Omental fat pad (tissue), 4 donors: ENCODE measurements around the gene TMTC3. TPM values are rescaled to one million over a fixed set of nuclear protein-coding genes. Genes with fewer than 3 reads are reported as not detected.

Source experiments
- ATAC-seq: fragments of 150-250 bp; one replicate; pipeline ENCODE4 v1.9.1; 2016; ENCODE audit warnings: mild to moderate bottlenecking, moderate library complexity; ENCODE audit not compliant: low FRiP score
- DNase-seq: peaks from one replicate; pipeline ENCODE4 v3.0.0-alpha.2; 2019; ENCODE audit warnings: low spot score
- total RNA-seq, 4 donors: library from RNA; depleted of rRNA; stranded (reverse); fragments of >200 nt; gene quantifications; one replicate each; pipeline ENCODE4 v1.1.0, GENCODE V29; 2016
- TF ChIP-seq, protein P1 (sequence below), 3 donors: fragments of 450-650 bp; IDR thresholded peaks; one replicate each; pipeline ENCODE4 v1.5.1; 2016 to 2017; ENCODE audit warnings: antibody characterized with exemption in 3 of 3, mild to moderate bottlenecking in 3 of 3, moderate library complexity in 2 of 3

TMTC3 gene
- total RNA-seq, 4 donors from 2014 or later: 10.2 to 22.0 (median 19.1) TPM

DNA sequence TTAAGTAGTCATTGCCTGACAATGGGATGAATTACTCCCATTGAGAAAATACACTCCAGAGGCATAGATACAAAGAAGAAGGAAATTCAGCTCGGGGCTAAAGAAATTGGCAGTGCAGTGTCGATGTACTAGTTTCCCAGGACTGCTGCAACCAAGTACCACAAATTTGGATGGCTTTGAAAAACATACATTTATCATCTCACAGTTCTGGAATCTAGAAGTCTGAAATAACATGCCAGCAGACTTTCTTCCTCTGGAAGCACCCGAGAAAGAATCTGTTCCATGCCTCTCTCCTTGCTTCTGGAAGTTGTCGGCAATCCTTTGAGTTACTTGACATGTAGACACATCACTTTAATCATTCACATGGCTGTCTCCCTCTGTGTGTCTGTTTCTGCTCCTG, 101.9 kb downstream of the TMTC3 start:
- DNase-seq (no peak), ATAC-seq (no peak)
- TF ChIP-seq, protein P1, sequence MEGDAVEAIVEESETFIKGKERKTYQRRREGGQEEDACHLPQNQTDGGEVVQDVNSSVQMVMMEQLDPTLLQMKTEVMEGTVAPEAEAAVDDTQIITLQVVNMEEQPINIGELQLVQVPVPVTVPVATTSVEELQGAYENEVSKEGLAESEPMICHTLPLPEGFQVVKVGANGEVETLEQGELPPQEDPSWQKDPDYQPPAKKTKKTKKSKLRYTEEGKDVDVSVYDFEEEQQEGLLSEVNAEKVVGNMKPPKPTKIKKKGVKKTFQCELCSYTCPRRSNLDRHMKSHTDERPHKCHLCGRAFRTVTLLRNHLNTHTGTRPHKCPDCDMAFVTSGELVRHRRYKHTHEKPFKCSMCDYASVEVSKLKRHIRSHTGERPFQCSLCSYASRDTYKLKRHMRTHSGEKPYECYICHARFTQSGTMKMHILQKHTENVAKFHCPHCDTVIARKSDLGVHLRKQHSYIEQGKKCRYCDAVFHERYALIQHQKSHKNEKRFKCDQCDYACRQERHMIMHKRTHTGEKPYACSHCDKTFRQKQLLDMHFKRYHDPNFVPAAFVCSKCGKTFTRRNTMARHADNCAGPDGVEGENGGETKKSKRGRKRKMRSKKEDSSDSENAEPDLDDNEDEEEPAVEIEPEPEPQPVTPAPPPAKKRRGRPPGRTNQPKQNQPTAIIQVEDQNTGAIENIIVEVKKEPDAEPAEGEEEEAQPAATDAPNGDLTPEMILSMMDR (IDR thresholded peaks at IDR 0.05): no peak

DNA sequence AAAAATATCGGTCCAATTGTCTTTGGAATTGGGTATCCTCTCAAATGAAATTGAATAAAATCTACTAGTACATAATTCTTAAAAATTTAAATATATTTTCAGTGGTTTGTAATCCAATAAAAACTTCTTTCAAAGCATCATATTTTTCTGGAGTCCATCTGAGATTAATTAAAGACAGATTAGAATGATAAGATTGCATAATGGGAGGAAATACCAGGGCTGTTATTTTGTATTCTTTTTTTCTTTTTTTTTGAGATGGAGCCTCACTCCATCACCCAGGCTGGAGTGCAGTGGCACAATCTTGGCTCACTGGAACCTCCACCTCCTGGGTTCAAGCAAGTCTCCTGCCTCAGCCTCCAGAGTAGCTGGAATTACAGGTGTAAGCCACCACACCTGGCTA, 103.8 kb downstream of the TMTC3 start:
- DNase-seq (no peak), ATAC-seq (no peak)
- TF ChIP-seq, protein P1 (IDR thresholded peaks at IDR 0.05): no peak

DNA sequence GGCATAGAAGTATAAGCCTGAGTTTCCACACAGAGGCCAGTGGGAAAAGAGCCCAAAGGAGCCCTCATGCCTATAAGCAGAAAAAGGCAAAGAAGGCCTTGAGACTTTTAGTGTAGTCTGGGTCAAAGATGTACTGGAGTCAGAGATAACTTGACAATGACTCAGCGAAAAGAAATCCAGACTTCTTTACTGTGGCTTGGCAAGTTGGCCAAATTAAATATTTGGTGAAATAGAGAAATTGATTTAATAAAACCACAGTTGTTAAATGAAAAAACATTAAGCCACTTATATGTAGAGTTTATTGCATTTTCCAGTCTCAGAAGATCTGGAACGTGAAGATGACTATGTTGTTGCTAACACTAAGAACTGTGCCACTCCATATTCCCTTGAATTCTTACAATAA, 105.1 kb downstream of the TMTC3 start:
- ATAC-seq (no peak), DNase-seq (no peak)
- TF ChIP-seq, protein P1 (IDR thresholded peaks at IDR 0.05): no peak

DNA sequence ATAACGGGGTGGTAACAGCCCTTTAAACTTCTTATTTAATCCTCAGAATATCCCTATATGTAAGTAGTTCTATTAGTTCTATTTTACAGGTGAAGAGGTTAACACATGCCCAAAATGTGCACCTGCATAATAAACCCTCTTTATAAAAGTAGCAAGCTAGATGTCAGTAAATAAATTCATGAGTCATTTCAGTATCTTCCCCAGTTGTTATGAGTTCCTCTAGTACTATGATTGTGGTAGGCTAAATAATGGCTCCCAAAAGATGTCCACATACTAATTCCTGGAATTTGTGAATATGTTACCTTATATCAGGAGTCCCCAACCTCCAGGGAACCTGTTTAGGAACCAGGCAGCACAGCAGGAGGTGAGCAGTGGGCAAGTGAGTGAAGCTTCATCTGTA, 106.5 kb downstream of the TMTC3 start:
- no peak for DNase-seq
- TF ChIP-seq, protein P1 (IDR thresholded peaks at IDR 0.05): no peak
- no peak for ATAC-seq

Other genes starting within 250 kb of the TMTC3 start
- under 1 TPM in 1 of 4 donors, not detected in 3; 0.65 TPM for gene C12orf50, start 112.9 kb upstream of the TMTC3 start, total RNA-seq
- 10 to 100 TPM; 11.3 to 18.9 (median 14.7) TPM for gene CEP290, start 219 bp upstream of the TMTC3 start, total RNA-seq